ENCODE measurements around the gene COQ9.

COQ9 gene

DNA sequence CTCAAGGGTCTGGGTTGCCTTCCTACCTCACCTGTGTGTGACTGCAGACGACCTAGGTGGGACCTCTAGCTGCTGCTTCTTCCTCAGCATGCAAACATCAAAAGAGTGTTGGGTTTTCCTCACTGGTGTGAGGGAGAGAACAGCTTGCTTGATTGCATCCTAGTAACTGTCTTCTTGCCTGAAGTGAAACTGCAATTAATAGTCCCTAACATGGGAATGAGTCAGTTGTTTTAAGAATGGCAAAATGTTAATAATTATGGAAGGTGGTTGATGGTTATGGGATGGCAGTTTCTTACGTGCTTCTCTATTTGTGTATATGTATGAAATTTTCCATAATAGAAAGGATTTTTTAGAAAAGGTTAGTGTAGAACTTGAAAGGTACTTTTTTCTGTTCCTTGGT is 21.1 kb downstream of the COQ9 start:
- TF ChIP-seq, protein P1, sequence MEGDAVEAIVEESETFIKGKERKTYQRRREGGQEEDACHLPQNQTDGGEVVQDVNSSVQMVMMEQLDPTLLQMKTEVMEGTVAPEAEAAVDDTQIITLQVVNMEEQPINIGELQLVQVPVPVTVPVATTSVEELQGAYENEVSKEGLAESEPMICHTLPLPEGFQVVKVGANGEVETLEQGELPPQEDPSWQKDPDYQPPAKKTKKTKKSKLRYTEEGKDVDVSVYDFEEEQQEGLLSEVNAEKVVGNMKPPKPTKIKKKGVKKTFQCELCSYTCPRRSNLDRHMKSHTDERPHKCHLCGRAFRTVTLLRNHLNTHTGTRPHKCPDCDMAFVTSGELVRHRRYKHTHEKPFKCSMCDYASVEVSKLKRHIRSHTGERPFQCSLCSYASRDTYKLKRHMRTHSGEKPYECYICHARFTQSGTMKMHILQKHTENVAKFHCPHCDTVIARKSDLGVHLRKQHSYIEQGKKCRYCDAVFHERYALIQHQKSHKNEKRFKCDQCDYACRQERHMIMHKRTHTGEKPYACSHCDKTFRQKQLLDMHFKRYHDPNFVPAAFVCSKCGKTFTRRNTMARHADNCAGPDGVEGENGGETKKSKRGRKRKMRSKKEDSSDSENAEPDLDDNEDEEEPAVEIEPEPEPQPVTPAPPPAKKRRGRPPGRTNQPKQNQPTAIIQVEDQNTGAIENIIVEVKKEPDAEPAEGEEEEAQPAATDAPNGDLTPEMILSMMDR (IDR thresholded peaks at IDR 0.05; ENCODE audit: borderline replicate concordance, insufficient read depth, low read depth, low read length), result no peak

DNA sequence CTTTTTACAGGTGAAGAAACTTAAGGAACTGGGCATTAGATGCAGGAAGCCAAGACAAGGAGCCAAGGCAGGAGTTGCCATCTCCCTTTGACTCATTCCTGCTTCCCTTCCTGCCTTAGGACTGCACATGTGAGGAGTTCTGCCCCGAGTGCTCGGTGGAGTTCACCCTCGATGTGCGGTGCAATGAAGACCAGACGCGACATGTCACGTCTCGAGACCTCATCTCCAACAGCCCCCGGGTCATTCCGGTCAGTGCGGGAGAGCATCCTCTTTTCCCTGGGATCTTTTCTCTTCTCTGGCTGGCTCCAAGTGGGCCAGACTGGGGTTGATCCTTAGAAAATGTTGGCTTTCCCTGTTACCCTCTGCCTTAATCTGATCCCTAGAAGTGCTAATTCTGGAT is 21.8 kb downstream of the COQ9 start:
- TF ChIP-seq, protein P1 (IDR thresholded peaks at IDR 0.05; ENCODE audit: borderline replicate concordance, insufficient read depth, low read depth, low read length), result no peak
- no peak overlapping the region for H3K4me3 ChIP-seq (ENCODE audit: low read depth, low read length)

More for the DNA sequence above, 21.1 kb downstream of the COQ9 start:
- no peak overlapping the region for H3K4me3 ChIP-seq (ENCODE audit: low read depth, low read length)

DNA sequence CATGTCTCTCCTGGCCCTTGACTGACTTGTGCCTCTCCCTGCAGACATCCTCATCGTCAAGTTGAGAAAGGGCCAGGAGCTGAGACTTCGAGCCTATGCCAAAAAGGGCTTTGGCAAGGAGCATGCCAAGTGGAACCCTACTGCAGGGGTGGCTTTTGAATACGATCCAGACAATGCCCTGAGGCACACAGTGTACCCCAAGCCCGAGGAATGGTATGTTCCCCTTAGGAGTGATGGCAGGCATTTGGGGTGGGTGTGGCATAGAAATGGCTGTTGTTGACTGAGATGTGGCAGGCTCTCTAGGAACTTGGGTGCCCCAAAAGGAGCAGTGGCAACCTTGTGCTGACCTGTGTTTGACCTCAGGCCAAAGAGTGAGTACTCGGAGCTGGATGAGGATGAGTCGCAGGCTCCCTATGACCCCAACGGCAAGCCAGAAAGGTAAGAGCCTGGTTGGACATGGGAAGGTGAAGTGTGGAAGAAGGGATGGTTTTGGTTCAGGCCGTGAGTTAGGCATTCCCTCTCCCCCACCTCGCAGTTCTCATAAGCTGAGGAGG is 22.7 kb downstream of the COQ9 start:
- TF ChIP-seq, protein P1 (IDR thresholded peaks at IDR 0.05; ENCODE audit: borderline replicate concordance, insufficient read depth, low read depth, low read length), result no peak
- H3K4me3 ChIP-seq (ENCODE audit: low read depth, low read length), result no peak overlapping the region

DNA sequence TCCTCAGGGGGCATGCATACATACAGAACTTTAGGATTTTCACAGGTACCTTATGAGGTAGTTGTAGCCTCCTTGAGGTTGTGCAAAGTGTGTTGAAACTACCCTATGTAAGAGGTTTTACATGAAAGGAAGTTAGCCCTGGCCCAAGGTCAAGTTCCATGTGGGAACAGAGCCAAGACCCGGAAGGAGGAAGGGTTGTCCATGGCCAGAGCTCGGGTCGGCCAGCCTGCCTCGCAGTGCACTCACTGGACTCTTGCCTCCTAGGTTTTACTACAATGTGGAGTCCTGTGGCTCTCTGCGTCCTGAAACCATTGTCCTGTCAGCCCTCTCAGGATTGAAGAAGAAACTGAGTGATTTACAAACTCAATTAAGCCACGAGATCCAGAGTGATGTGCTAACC is 23.4 kb downstream of the COQ9 start:
- H3K4me3 ChIP-seq (ENCODE audit: low read depth, low read length), result no peak overlapping the region
- TF ChIP-seq, protein P1 (IDR thresholded peaks at IDR 0.05; ENCODE audit: borderline replicate concordance, insufficient read depth, low read depth, low read length), result no peak

DNA sequence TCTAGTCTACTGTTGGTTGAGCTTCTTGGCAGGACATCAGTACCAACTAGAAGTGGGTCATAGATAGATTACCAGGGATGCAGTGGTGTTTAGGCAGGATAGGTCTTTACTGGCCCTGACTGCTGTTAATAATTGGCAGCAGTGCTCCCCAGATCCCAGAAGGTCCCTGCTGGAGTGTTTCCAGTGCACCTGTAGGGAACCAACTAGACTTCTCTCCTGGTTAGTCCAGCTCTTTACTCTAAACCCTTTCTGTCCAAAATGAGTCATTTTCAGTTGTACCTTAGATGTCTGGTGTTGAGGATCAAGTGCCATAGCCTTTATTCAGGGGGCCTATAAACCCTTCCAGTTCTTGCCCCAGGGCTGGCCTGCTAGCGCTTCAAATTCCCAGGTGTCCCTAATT is 23.9 kb downstream of the COQ9 start:
- H3K4me3 ChIP-seq (ENCODE audit: low read depth, low read length), result no peak overlapping the region
- TF ChIP-seq, protein P1 (IDR thresholded peaks at IDR 0.05; ENCODE audit: borderline replicate concordance, insufficient read depth, low read depth, low read length), result no peak

DNA sequence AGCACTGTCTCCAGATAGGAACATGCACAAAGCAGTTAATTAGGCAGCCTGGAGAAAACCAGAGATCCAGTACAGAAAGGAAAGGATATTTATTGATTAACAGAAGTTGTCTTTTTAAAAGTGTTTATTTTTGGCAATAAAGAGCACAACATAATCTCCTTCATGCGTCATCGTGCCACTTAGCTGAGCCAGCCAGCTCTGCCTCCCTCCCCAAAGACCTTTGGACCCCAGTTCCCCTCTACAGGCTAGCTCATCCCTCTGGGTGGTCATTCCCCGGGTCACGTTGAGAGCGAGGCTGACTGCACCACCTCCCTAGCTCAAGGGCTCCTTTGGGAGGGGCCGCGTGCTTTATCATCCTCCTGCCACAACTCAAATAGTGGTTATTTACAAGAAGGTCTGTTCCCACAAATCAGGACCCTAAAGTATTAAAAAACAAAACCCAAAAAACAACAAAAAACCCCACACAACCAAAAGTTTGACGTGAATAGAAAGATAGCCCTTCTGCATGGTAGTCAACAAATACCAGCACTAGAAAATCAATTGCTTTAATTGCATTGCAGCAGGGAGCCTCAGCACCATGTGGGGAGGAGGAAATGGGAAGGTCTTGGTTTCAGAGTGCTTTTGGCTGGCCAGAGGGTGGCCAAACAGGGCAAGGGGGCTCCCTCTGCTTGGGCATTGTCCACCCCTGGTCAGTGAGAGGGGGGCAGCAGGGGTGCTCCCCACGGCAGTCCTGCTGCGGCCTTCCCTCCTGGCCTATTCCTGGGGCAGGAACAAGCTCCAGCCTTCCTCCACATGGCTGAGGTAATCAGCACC is 24.8 kb downstream of the COQ9 start:
- TF ChIP-seq, protein P1 (IDR thresholded peaks at IDR 0.05; ENCODE audit: borderline replicate concordance, insufficient read depth, low read depth, low read length), result no peak
- H3K4me3 ChIP-seq (ENCODE audit: low read depth, low read length), result no peak overlapping the region

DNA sequence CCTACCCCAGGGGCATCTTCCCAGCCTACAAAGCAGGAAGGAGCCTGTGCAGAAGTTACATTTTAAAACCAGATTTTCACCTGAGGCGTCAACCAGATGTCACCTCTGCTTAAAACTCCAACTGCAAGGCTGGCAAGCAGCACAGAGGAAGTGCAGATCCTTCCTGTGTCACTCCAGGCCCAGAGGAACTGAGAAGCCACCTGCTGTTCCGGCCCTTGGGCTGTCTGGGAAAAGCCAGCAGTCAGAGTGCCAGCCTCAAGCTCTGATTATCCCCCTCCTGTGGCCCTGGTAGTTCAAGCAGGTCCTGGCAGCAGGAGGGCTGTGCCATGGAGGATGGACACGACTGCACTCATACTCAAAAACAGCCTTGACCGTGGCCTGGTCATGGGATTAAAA is 25.4 kb downstream of the COQ9 start:
- no peak overlapping the region for H3K4me3 ChIP-seq (ENCODE audit: low read depth, low read length)
- TF ChIP-seq, protein P1 (IDR thresholded peaks at IDR 0.05; ENCODE audit: borderline replicate concordance, insufficient read depth, low read depth, low read length), result no peak

All from GM12875 (cell line).